ENCODE results near the gene CSPG4. TPM values are rescaled to one million over a fixed set of nuclear protein-coding genes. Genes with fewer than 3 reads are reported as not detected.

Gene CSPG4
- polyA plus RNA-seq, 1 donor (not counting 4 experiments of a cell fraction or from before 2014, with no cell fraction given): 0.67 TPM

- Histone ChIP-seq H3K27ac (ENCODE audit: control insufficient read depth, insufficient read depth, low read length) (no peak overlapping the region), H3K9ac (ENCODE audit: control insufficient read depth, extremely low read depth, insufficient read depth, low read length) (no peak overlapping the region), H3K4me3 (ENCODE audit: control insufficient read depth in 2 of 3, extremely low read depth in 1 of 3, insufficient read depth in 2 of 3, low read depth in 1 of 3, low read length in 3 of 3) (no peak overlapping the region), H4K20me1 (ENCODE audit: control insufficient read depth, extremely low read depth, insufficient read depth, low read length) (peaks cover 9% of the 10 kb centered on the region), H3K4me1 (ENCODE audit: control insufficient read depth, extremely low read depth, insufficient read depth, low read length) (peaks cover 65% of the 10 kb centered on the region), H3K4me2 (ENCODE audit: control insufficient read depth, extremely low read depth, insufficient read depth, low read depth, low read length) (peak overlapping the region; percentile 27), H3K79me2 (ENCODE audit: control insufficient read depth, insufficient read depth, low read length) (peaks cover 64% of the 10 kb centered on the region), H3K27me3 (ENCODE audit: control insufficient read depth, extremely low read depth, insufficient read depth, low read length) (no peaks in the 10 kb centered on the region), H2AFZ (ENCODE audit: control insufficient read depth, low read length) (no peak overlapping the region), H3K9me1 (ENCODE audit: control insufficient read depth, extremely low read depth, insufficient read depth, low read length) (peaks cover 4% of the 10 kb centered on the region), H3K9me3 (ENCODE audit: control insufficient read depth, low read depth, low read length) (no peaks in the 10 kb centered on the region), H3K36me3 (ENCODE audit: control insufficient read depth in 2 of 2, extremely low read depth in 1 of 2, insufficient read depth in 2 of 2, low read length in 2 of 2) (peaks cover 30 to 48% of the 10 kb centered on the region in 2 experiments)
- FAIRE-seq: no peak
- no peak for TF ChIP-seq EZH2 (IDR thresholded peaks at IDR 0.05; ENCODE audit: low read length)
- TF ChIP-seq CTCF (optimal IDR thresholded peaks at IDR 0.05 in 1 of 3, IDR thresholded peaks at IDR 0.05 in 1 of 3, conservative IDR thresholded peaks at IDR 0.05 in 1 of 3; ENCODE audit: extremely low read depth in 1 of 3, insufficient read depth in 2 of 3, low read length in 3 of 3): no peak
- no peak for DNase-seq (ENCODE audit: low read depth, low spot score)
- dilution Hi-C loops (cut with MboI; ENCODE audit: extremely low pct_ligation_motif_present, low sequenced_read_pairs): no loop called here
Measured at GRCh38 chr15:75655931-75656330, 56.7 kb downstream of the CSPG4 start.

- H3K27me3 ChIP-seq (ENCODE audit: control insufficient read depth, extremely low read depth, insufficient read depth, low read length): no peaks in the 10 kb centered on the region
- H3K9me3 ChIP-seq (ENCODE audit: control insufficient read depth, low read depth, low read length): no peaks in the 10 kb centered on the region
- no peak overlapping the region for H3K27ac ChIP-seq (ENCODE audit: control insufficient read depth, insufficient read depth, low read length)
- no peak overlapping the region for H2AFZ ChIP-seq (ENCODE audit: control insufficient read depth, low read length)
- H3K9ac ChIP-seq (ENCODE audit: control insufficient read depth, extremely low read depth, insufficient read depth, low read length): no peak overlapping the region
- peaks cover 34 to 58% of the 10 kb centered on the region in 2 experiments for H3K36me3 ChIP-seq (ENCODE audit: control insufficient read depth in 2 of 2, extremely low read depth in 1 of 2, insufficient read depth in 2 of 2, low read length in 2 of 2)
- peaks cover 69% of the 10 kb centered on the region for H3K4me1 ChIP-seq (ENCODE audit: control insufficient read depth, extremely low read depth, insufficient read depth, low read length)
- FAIRE-seq: no peak
- DNase-seq (ENCODE audit: low read depth, low spot score): no peak
- TF ChIP-seq EZH2 (IDR thresholded peaks at IDR 0.05; ENCODE audit: low read length): no peak
- TF ChIP-seq CTCF (optimal IDR thresholded peaks at IDR 0.05 in 1 of 3, IDR thresholded peaks at IDR 0.05 in 1 of 3, conservative IDR thresholded peaks at IDR 0.05 in 1 of 3; ENCODE audit: extremely low read depth in 1 of 3, insufficient read depth in 2 of 3, low read length in 3 of 3): no peak
- H3K9me1 ChIP-seq (ENCODE audit: control insufficient read depth, extremely low read depth, insufficient read depth, low read length): peaks cover 10% of the 10 kb centered on the region
- peaks cover 11% of the 10 kb centered on the region for H4K20me1 ChIP-seq (ENCODE audit: control insufficient read depth, extremely low read depth, insufficient read depth, low read length)
- H3K79me2 ChIP-seq (ENCODE audit: control insufficient read depth, insufficient read depth, low read length): peaks cover 79% of the 10 kb centered on the region
- peak overlapping the region; percentile 18 for H3K4me2 ChIP-seq (ENCODE audit: control insufficient read depth, extremely low read depth, insufficient read depth, low read depth, low read length)
- no peak overlapping the region for H3K4me3 ChIP-seq (ENCODE audit: control insufficient read depth in 2 of 3, extremely low read depth in 1 of 3, insufficient read depth in 2 of 3, low read depth in 1 of 3, low read length in 3 of 3)
- dilution Hi-C loops (cut with MboI; ENCODE audit: extremely low pct_ligation_motif_present, low sequenced_read_pairs): no loop called here
Measured at GRCh38 chr15:75654201-75654907, 58.3 kb downstream of the CSPG4 start.
